DOHH2 (cell line): ENCODE results near the gene GLDC.

Experiments used
- EZH2phosphoT487 ChIP-seq: fragments of 200-600 bp; sonication (generic); IDR thresholded peaks from 2 replicates; pipeline ENCODE4 v1.6.1; 2017; ENCODE audit warnings: borderline replicate concordance, mild to moderate bottlenecking, antibody characterized with exemption, low read length, moderate library complexity, mixed read lengths
- TF ChIP-seq, protein P1 (sequence below): fragments of 200-600 bp; sonication (generic); IDR thresholded peaks from one replicate; pipeline ENCODE4 v1.5.1; 2014; ENCODE audit warnings: antibody characterized with exemption, mild to moderate bottlenecking, low read depth, low read length; ENCODE audit not compliant: poor library complexity, severe bottlenecking

DNA sequence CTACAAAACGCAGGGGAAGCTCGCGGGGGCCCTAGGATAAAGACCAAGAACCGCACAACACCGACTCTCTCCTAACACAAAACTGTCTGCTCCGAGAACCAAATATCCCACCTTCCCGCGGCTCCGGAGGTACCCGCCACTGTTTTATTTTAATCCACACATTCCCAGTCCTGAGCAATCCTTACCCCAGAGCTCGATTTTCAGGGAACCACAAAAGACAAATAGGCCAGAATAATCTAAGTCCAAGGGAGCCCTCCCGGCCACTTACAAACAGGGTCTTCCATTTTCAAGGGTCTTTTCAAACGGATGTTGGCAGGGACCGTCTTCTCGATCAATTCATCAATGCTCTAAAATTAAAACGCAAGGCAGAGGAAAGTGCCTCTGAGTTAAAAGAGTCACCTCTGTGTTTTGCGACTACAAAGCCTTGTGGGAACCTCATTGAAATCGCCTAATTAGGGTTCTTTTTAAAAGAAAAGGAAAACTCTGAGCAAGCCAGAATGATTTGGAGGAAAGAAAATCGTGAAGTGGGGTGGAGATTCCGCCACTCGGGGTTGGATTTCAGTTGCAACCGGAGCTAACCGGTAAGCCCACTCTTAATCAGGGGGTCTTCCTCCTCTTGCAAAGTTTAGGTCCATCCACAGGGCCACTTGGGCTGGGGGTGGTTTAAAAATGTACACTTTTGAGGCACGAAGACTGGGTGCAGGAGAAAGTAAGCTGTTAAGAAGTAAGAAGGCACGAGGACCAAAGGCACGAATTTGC, 1.0 kb downstream of the GLDC start:
- TF ChIP-seq, protein P1, sequence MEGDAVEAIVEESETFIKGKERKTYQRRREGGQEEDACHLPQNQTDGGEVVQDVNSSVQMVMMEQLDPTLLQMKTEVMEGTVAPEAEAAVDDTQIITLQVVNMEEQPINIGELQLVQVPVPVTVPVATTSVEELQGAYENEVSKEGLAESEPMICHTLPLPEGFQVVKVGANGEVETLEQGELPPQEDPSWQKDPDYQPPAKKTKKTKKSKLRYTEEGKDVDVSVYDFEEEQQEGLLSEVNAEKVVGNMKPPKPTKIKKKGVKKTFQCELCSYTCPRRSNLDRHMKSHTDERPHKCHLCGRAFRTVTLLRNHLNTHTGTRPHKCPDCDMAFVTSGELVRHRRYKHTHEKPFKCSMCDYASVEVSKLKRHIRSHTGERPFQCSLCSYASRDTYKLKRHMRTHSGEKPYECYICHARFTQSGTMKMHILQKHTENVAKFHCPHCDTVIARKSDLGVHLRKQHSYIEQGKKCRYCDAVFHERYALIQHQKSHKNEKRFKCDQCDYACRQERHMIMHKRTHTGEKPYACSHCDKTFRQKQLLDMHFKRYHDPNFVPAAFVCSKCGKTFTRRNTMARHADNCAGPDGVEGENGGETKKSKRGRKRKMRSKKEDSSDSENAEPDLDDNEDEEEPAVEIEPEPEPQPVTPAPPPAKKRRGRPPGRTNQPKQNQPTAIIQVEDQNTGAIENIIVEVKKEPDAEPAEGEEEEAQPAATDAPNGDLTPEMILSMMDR: no peak
- no peak for TF ChIP-seq EZH2phosphoT487
